Glomerular visceral epithelial cell (primary cell): ENCODE measurements around the gene CYP46A1.
"Not testable (repeated sequence)": the region's sequence is repeated elsewhere in the genome, so short reads cannot be mapped to it uniquely, and the experiment has no call there.

Experiments
- DNase-seq: peaks from one replicate; pipeline ENCODE4 v3.0.0-alpha.2; 2016; ENCODE audit errors: extremely low spot score

Gene CYP46A1

GRCh38 chr14:99683619-99684409, at the start of gene CYP46A1:
CYP46A1 (plus strand) TSS chr14:99684298; CDS start chr14:99684418, 120 bp downstream.
- peak; percentile 100 for DNase-seq

GRCh38 chr14:99634443-99634842, 49.7 kb upstream of the CYP46A1 start:
- no peak for DNase-seq

GRCh38 chr14:99635116-99635515, 49.0 kb upstream of the CYP46A1 start:
- DNase-seq, result no peak

GRCh38 chr14:99636487-99636886, 47.6 kb upstream of the CYP46A1 start:
- no peak for DNase-seq

GRCh38 chr14:99637624-99638023, 46.5 kb upstream of the CYP46A1 start:
- DNase-seq, result no peak

GRCh38 chr14:99642771-99643170, 41.3 kb upstream of the CYP46A1 start:
- not testable (repeated sequence) for DNase-seq

GRCh38 chr14:99643343-99643742, 40.8 kb upstream of the CYP46A1 start:
- no peak for DNase-seq

GRCh38 chr14:99644035-99644587, 40.0 kb upstream of the CYP46A1 start:
- DNase-seq, result no peak

- no peak for DNase-seq
Observed at GRCh38 chr14:99644723-99645544, 39.2 kb upstream of the CYP46A1 start, which contains the start of gene HHIPL1. HHIPL1 (plus strand) TSS chr14:99645129; CDS start chr14:99645208, 79 bp downstream.

- DNase-seq, result no peak
Observed at GRCh38 chr14:99645545-99646505, 38.3 kb upstream of the CYP46A1 start.

GRCh38 chr14:99647411-99647810, 36.7 kb upstream of the CYP46A1 start:
- peak; percentile 63 for DNase-seq

- no peak for DNase-seq
Observed at GRCh38 chr14:99648027-99648784, 35.9 kb upstream of the CYP46A1 start.

- no peak for DNase-seq
Observed at GRCh38 chr14:99649219-99649618, 34.9 kb upstream of the CYP46A1 start.

- no peak for DNase-seq
Observed at GRCh38 chr14:99649643-99650042, 34.5 kb upstream of the CYP46A1 start.

- DNase-seq, result no peak
Observed at GRCh38 chr14:99650189-99650588, 33.9 kb upstream of the CYP46A1 start.

- DNase-seq, result no peak
Observed at GRCh38 chr14:99651953-99652746, 31.9 kb upstream of the CYP46A1 start.

GRCh38 chr14:99654235-99654985, 29.7 kb upstream of the CYP46A1 start:
- peak; percentile 51 for DNase-seq

GRCh38 chr14:99655521-99655920, 28.6 kb upstream of the CYP46A1 start:
- DNase-seq, result no peak

- no peak for DNase-seq
Observed at GRCh38 chr14:99656171-99656570, 27.9 kb upstream of the CYP46A1 start.
